NCI-H128 (cell line): Measurements from ENCODE around the gene CCDC17.

ENCODE experiments used
- DNase-seq: peaks from one replicate; lab custom pipeline; 2025; ENCODE audit not compliant: unreplicated experiment; lab: John Stamatoyannopoulos, UW

Gene CCDC17

DNA sequence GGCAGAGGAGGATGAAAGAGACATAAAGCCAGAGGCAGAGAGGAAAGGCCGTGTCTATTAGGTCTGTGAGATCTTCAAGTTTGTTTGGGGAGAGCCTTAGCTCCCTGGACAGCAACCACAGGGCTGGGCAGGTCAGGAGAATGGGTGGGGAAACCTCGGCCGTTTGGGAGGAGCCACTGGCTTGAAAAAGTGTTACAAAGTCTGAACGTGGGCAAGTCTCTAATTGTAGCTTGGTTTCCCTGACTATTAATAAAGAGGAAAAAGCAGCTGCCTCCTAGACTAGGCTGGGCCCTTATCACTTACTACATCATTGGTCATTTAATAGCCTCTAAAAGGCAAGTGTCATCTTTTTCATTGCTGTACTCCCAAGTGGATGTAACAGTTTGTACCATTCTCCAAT, at the start of gene CCDC17:
Gene CCDC17, minus strand, starts transcription at position 83 of the 400 bp plus-strand sequence. CDS start 145 bp downstream, outside the sequence.
- DNase-seq = no peak

DNA sequence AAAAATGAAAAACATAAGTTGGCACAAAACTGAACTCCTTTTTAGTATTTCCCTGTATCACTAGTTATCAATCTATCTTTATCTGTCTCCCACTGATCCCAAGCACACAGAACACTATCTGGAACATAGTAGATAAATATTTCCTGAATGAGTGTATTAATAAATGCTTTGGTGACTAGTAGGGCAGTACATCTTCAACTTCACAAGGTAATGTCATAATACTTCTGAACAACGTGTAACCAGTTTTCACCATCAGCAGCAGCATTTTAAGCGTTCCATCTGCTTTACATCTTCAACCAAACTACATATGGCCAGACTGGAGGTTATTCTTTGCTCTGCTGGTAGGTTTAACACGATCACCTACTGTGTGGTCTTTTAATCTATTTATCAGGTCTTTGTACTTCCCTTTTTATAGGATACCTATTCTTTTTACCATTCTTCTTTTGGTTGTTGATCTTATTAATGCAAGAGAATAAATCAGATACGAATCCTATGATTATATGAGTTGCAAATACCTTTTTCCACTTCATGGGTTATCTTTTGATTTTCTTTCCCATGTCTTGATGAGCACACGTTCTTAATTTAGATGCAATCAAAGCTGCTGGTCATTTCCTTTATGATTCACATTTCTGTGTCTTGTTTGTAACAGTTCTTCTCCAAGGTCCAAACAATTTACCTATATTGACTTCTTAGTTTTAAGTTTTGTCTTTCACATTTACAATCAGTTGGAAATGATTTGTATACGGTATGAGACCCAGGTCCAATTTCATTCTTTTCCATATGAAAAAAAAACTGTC, 46.2 kb upstream of the CCDC17 start:
- DNase-seq = no peak

DNA sequence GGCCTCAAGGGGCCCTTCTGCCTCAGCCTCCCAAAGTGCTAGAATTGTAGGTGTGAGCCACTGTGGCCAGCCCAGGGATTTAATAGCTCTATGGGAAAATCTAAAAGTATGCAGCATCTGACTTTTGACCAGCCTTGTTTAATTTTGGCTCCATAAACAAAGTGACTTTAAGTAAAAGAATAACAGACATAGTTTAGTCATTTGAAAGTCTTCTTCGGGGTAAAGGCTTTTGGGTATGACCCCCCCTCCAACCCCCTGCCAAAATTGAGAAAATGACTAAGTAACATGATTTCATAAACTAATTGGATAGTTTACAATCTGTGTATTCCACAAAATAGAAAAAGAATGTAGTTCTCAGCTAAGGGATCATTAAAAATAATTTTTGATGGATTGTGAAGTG, 45.5 kb upstream of the CCDC17 start:
- no peak for DNase-seq

DNA sequence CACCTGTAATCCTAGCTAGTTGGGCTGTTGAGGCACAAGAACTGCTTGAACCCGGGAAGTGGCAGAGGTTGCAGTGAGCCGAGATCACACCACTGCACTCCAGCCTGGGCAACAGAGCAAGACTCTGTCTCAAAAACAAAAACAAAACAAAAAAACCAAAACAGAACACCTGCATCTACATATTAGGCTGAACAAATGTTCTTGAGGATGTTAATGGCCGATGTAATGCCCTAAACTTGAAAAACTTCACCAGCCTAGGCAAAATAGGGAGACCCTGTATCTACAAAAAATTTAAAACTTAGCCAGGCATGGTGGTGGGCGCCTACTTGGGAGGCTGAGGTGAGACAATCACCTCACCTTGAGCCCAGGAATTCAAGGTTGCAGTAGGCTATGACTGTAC, 44.7 kb upstream of the CCDC17 start:
- no peak for DNase-seq

DNA sequence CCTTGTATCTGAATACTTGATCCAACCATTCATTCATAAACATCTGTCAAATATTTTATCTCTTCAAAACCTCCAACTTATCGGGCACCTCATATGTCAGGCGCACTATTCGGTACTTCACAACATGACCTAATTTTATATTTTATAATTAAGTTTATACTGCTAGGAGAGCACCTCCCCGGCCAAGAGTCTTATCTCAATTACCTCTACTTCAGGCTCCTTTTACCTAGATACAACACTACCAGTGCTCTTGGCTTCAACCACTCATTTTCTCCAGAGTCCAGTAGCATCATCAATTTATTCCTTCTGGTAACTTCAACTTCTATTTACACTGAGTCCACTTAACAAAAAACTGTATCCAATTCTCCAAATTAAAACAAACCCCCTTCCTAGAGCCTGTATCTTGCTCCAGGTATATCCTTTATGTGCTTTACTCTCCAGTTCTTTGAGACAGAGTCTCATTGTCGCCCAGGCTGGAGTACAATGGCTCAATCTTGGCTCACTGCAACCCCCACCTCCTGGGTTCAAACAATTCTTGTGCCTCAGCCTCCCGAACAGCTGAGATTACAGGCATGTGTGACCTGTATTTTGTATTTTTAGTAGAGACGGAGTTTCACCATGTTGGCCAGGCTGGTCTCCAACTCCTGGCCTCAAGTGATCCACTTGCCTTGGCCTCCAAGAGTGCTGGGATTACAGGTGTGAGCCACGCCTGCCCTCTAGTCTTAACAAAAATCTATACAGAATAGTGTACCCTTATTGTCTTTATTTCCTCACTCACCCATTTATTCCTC, 43.7 kb upstream of the CCDC17 start:
- no peak for DNase-seq

DNA sequence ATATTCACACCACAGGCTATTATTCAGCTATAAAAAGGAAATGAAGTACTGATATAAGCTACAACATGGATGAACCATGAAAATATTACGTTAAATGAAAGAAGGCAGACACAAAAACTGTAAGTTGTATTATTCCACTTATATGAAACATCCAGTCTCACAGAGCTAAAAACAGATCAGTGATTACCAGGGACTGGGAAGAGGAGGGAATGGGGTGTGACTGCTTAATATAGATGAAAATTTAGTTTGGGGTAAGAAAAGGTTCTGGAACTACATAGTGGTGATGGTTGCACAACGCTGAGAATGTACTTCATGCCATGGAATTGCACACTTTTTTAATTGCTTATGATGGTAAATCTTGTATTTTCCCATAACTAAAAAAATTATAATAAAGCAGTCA, 43.0 kb upstream of the CCDC17 start:
- no peak for DNase-seq

DNA sequence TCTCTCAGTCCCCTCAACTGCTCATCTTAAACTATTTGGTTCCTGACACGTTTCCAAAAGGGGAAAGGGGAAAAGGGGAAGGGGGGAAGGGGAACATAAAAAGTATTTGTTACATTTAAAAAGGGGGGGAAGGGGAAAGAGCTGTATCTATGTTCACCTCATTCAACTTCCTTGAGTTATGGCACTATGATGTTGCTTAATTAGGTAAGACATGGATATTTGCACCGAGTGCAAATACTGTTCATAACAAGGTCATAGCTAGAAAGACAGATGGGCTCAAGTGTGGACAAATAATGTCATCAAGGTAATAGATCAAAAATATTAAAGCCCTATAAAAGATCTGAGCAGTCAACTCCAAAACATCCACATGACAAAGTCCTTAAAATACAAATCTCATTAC, 36.5 kb upstream of the CCDC17 start:
- no peak for DNase-seq

DNA sequence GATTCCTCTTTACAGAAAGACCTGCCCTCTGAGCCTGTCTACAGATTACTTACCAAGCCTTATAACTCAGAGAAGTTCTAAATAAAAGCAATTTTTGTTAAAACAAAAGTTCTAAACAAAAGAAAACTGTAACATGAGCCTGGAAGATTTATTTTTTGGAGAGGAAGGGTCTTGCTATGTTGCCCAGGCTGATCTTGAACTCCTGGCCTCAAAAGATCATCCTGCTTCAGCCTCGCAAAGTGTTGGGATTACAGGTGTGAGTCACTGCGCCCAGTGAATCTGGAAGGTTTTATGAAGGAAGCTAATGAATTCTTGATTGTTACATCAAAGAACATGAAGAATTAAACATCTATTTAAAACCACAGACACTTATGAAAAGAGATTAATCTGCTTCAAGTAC, 35.4 kb upstream of the CCDC17 start:
- no peak for DNase-seq

DNA sequence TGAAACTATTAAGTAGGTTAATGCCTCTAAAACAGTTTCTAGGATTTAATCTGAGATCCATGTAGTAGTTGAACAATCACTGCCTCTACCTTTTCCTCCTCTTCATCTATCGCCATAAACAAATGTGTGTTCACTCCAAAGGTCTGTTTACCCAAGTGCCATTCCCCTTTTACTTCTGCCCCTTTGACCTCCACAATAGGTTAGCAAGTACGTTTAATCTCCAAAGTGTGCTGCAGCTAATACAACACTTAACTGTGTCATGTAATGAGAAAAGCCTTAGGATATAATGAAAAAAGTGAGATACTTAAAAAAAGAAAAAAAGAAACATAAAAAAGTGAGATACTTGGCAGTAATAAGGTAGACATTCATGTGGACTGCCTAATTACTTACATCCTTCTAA, 34.3 kb upstream of the CCDC17 start:
- no peak for DNase-seq

DNA sequence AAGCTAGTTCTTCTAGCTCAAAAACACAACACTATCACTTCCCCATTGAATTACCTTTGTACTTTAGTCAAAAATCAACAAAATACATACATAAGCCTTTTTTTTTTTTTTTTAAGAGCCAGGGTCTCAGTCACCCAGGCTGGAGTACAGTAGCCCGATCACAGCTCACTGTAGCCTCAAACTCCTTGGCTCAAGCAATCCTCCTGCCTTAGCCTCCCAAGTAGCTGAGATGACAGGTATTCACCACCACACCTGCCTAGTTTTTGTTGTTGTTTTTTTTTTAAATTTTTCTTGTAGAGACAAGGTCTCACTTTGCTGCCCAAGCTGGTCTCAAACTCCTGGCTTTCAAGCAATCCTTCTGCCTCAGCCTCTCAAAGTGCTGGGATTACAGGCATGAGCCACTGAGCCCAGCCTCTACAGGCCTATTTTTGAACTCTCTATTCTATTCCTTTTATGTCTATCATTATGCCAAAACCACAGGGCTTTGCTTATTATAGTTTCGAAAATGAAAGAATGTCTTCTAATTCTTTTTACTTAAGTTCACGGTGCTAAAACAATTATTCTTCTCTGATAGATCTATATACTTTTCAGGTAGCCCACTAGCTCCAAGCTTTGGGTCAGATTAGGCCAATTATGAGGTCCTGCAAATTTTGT, 32.8 kb upstream of the CCDC17 start:
- DNase-seq = no peak

DNA sequence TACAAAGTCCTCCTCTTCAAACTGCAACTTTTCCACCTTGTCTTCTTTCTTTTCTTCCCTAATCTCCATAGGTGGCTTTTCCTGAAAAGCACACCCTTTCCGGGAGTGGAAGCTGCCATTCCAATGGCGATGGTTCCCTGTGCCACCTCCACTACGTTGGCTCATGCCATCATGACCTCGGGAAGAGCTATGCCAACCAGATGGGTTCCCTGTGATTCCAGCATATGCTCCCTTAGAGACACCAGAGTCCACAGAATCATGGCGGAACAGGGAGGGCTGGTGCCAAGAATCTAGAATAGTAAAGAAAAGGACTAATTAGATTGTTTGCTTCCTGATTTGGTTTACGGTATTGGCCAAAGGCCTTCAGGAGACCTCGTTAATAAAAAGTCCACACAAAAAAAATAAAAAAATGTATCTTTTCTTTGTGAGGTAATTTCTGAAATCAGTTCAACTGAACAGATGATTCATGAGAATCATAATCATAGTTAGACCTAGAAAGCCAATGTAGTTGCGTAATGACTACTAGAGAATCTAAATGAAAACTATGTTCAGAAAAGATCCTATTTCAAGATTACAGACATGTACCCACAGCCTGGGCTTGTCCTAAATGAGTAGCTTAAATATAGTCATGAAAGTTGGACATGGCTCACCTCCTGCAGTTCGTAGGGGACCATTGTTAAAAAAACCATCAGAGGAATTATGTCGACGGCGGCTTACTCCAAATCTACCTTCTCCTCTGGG, 30.9 kb upstream of the CCDC17 start:
- DNase-seq = no peak

DNA sequence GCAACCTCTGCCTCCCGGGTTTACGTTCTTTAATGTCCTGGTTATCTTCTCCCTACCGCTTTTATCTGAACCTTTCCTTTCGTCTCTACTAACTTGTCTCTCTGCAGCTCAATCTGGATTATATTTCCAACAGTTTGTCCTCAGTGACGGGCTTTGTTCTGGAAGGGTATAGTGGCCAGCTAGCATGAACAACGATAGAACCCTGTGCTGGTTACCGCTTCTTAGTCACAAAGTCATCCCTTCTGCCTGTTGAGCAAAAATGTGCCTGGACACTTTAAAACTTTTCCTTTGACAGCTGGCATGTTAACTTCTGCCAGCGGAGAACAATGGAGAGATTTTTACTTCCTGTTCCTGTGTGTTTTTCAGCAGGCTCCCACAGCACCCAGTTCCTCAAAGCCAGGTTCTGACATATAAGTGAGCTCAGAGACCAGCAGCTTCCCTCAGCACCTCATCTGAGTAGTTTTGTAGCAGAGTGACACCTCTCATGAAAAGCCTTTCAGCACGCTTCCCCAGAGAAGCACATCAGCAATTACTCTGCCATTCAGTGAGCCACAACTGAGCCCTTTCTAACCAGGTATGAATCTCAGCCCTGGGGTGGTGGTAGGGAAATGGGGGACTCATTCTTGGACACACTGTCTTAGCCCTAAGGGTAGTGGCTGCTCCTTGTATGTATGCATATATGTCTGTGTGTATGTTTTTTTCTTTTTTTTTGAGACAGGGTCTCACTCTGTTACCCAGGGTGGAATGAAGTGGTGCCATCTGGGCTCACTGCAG, 23.6 kb upstream of the CCDC17 start:
- no peak for DNase-seq

DNA sequence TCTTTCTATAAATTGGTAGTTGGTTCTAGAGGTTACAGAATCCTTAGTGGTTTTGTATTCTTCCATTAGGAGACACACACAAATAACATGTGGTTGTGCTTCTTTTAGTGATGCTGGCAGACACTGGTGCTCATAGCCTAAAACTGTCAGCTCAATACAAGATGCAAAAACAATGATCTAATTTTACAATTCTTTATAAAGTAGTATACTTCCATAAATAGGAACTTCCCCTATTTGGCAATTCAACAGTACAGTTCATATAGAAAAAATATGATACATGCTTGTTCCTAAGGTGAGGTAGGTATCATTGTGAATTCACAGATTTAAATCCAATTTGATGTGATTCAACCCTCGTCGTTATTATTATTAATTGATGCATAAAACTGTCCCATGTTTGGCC, 20.8 kb upstream of the CCDC17 start:
- no peak for DNase-seq

DNA sequence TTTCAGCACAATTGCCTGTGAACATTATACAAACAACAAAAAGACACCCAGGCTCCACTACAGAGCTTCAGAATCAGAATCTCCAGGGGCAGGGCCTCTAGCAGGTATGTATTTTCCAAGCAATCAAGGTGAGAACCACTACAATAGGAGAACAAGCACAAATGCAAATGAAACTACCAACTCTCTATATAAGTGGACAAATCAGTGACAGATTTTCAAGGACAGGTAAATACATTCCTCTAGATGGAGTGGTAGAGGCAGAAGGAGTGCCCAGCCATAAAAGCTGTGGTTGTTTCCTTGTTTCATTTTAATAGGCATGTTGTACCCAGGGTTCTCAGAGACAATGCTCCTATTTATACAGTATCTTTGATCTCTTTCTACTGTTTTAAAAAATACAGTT, 20.1 kb upstream of the CCDC17 start:
- no peak for DNase-seq

DNA sequence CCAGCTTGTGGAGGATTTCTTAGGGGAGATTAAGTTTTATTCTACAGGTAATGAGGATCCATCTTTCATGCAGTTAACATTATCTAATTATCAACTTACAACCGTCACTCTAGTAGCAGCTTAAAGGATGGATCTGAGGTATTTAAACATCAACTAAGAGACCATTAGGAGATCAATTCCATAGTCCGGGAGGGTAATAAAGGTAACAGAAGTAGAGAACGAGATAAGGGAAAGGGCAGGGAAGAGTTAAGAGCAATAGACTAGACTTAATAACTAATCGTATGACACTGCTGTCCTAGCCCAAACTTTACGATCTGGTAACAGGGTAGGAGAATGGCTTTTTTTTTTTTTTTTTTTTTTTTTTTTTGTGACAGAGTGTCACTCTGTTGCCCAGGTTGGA, 19.5 kb upstream of the CCDC17 start:
- DNase-seq = no peak

DNA sequence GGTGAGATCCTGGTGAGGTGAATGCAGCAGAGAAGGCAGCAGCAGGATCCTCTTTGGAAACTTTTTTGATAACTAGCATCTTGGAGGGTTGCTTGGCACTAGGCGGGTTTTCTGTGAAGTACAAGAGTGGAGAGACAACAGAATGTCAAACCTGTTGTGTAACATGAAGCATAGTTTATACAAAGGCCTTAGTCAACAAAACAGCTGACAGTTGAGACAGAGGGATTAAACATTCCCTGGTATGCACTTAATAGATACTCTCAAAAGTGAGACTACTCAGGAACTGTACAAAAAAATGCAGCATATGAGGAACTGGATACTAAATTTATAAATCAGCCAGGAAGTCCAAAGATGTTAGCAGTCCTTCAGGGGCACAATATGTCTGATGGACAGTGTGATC, 16.4 kb upstream of the CCDC17 start:
- no peak for DNase-seq

DNA sequence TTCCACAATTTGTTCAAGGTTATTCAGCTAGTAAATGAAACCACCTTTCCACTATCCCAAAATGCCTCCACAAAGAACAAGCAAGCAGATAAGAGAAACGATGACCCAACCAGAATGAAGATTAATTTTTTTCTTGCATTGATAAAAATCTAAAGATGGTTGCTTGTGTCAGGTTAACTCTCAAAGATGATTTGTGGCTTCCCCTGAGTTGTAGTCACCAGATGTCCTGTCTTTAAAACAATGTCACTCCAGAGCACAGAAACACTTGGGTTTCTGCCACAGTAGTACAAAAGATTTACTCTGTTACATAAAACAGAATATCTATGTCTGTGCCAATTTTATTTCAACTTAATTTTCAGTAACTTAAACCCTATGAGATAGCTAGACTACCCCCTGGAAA, 11.4 kb upstream of the CCDC17 start:
- DNase-seq = no peak

DNA sequence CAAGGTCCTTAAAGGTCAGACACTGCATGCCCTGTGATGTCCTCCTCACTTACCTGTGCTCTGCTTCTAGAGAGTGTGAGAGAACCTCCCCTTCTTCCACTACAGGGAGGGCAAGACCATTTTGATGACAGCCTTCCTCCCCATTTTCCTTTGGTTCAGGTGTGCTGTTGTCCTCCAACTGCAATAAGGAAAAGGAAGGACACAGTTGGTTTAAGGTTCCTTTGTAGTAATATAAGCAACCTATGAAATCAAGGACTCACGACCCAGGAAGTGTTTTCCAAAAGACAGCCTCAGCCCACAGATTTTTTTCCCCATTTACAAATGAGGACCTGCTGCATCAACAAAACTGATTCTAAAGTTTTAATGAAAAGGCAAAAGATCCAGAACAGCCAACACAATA, 6.6 kb upstream of the CCDC17 start:
- DNase-seq = no peak

DNA sequence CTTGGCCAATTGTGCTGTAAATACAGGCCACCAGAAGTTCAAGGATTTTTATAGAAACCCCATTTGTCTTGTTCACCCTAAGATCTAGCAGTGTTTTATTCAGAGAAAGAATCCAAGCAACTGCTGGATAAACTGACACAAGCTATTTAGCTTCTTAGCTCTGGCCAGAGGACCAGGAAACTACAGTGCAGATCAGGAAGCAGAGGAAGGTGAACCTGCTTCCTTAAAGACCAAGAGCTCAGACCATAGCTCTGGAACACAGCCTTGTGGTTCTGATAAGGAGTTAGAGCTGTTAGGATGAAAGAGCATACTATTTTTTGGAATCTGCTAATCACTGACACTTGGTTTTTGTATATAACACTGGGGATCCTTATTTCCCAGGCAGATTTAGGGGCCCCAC, 5.2 kb upstream of the CCDC17 start:
- no peak for DNase-seq

DNA sequence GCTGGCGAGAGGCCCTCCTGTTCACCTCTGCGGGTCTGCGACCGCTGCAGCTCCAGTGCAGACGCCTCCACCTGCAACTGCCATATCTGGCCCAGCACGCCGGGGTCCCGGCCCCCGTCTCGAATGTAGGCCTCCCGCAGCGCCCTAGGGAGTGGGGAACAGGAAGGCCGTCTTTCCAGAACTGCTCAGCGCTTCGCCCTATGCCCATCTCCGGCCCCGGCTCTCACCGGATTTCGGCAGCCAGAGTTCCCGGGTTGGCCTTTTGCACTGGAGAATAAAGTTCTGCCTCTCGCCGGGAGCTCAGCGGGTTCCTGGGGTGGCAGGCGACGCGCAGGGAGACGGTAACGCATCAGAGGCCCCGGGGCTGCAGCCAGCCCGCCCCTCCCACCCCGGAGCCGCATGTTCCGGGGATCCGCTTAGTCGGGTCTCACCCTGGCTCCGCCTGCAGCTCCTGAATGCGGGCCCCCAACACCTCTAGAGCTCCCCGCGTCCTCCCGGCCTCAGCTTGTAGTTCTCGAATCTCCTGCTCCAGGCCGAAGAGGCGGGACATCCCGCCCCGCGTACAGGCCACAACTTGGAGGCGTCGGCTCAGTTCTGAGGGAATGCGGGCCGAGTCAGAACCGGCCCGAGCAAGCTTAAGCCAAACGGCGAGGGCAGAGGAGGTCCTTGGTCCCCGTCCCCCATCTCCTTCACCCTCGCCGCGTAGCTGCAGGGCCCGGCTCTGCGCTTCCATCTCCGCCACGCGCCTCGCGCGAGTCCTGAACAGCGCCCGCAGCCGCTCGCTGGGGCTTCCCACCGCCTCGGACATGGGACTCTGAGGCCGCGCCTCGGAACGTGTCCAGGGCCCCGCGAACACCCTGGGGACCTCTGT, 1.1 kb downstream of the CCDC17 start:
- no peak for DNase-seq
